ENCODE results near the gene NMT1. TPM values are rescaled to one million over a fixed set of nuclear protein-coding genes. Genes with fewer than 3 reads are reported as not detected.

Gene NMT1
- total RNA-seq, 1 donor = 77.6 TPM

- no peak overlapping the region for H3K4me3 ChIP-seq (ENCODE audit: low read depth, low read length)
- TF ChIP-seq CTCF (IDR thresholded peaks at IDR 0.05; ENCODE audit: insufficient read depth, low read length) = no peak
- no peak for DNase-seq (ENCODE audit: low read depth)
These were observed 56.2 kb downstream of the NMT1 start for GRCh38 chr17:45117334-45117733.

- TF ChIP-seq CTCF (IDR thresholded peaks at IDR 0.05; ENCODE audit: insufficient read depth, low read length) = no peak
- H3K4me3 ChIP-seq (ENCODE audit: low read depth, low read length) = no peak overlapping the region
- no peak for DNase-seq (ENCODE audit: low read depth)
These were observed 56.9 kb downstream of the NMT1 start for GRCh38 chr17:45117848-45118646.

- no peak for TF ChIP-seq CTCF (IDR thresholded peaks at IDR 0.05; ENCODE audit: insufficient read depth, low read length)
- no peak for DNase-seq (ENCODE audit: low read depth)
These were observed 57.6 kb downstream of the NMT1 start for GRCh38 chr17:45118691-45119090.

GRCh38 chr17:45119964-45120363, 58.8 kb downstream of the NMT1 start:
- no peak for DNase-seq (ENCODE audit: low read depth)
- TF ChIP-seq CTCF (IDR thresholded peaks at IDR 0.05; ENCODE audit: insufficient read depth, low read length) = no peak
- no peak overlapping the region for H3K4me3 ChIP-seq (ENCODE audit: low read depth, low read length)

More at GRCh38 chr17:45118691-45119090, 57.6 kb downstream of the NMT1 start:
- H3K4me3 ChIP-seq (ENCODE audit: low read depth, low read length) = no peak overlapping the region

- no peak for DNase-seq (ENCODE audit: low read depth)
- no peak overlapping the region for H3K4me3 ChIP-seq (ENCODE audit: low read depth, low read length)
- no peak for TF ChIP-seq CTCF (IDR thresholded peaks at IDR 0.05; ENCODE audit: insufficient read depth, low read length)
These were observed 59.4 kb downstream of the NMT1 start for GRCh38 chr17:45120558-45120957.

- no peak for TF ChIP-seq CTCF (IDR thresholded peaks at IDR 0.05; ENCODE audit: insufficient read depth, low read length)
- H3K4me3 ChIP-seq (ENCODE audit: low read depth, low read length) = no peak overlapping the region
- DNase-seq (ENCODE audit: low read depth) = no peak
These were observed 59.9 kb downstream of the NMT1 start for GRCh38 chr17:45121055-45121454.
